Neural cell (in vitro differentiated cells): Measurements from ENCODE around the gene STX1B. TPM values are rescaled to one million over a fixed set of nuclear protein-coding genes. Genes with fewer than 3 reads are reported as not detected.

ENCODE experiments used
- H2AFZ ChIP-seq: fragments of 200-600, 300-800 bp; sonication (generic), shearing (Covaris generic); 2 replicates; pipeline ENCODE4 v1.6.0; 2014; ENCODE audit warnings: low read depth, mild to moderate bottlenecking, antibody characterized with exemption, low read length, moderate library complexity
- H3F3A ChIP-seq: fragments of 200-600 bp; shearing (Covaris generic); 2 replicates; pipeline ENCODE4 v1.6.1; 2016; ENCODE audit warnings: mild to moderate bottlenecking, moderate library complexity, mixed read lengths, antibody characterized with exemption, low read length; ENCODE audit not compliant: insufficient read depth, poor library complexity, severe bottlenecking
- H3K27ac ChIP-seq: fragments of 200-600, 300-800 bp; sonication (generic), shearing (Covaris generic); 2 replicates; pipeline ENCODE4 v1.5.1; 2014; ENCODE audit warnings: mild to moderate bottlenecking, low read length, moderate library complexity
- H3K27me3 ChIP-seq: fragments of 300-800, 200-600 bp; sonication (generic), shearing (Covaris generic); 2 replicates; pipeline ENCODE4 v1.6.0; 2014; ENCODE audit warnings: mild to moderate bottlenecking, low read depth, low read length, moderate library complexity; ENCODE audit not compliant: insufficient read depth
- H3K36me3 ChIP-seq: fragments of 300-800, 200-600 bp; sonication (generic), shearing (Covaris generic); 2 replicates; pipeline ENCODE4 v1.5.1; 2014; ENCODE audit warnings: mild to moderate bottlenecking, antibody characterized with exemption, low read length, moderate library complexity; ENCODE audit not compliant: insufficient read depth
- H3K4me2 ChIP-seq: fragments of 300-800, 200-600 bp; sonication (generic), shearing (Covaris generic); 2 replicates; pipeline ENCODE4 v1.6.0; 2014; ENCODE audit warnings: mild to moderate bottlenecking, low read length
- H3K4me3 ChIP-seq: fragments of 300-800, 200-600 bp; sonication (generic), shearing (Covaris generic); 2 replicates; pipeline ENCODE4 v1.5.1; 2014; ENCODE audit warnings: mild to moderate bottlenecking, low read length, moderate library complexity
- H3K79me2 ChIP-seq: fragments of 200-600 bp; shearing (Covaris generic); replicated peaks from 2 replicates; pipeline ENCODE4 v1.6.0; 2014; ENCODE audit warnings: mild to moderate bottlenecking, low read length, moderate library complexity; ENCODE audit not compliant: insufficient read depth
- H3K9ac ChIP-seq: fragments of 300-800, 200-600 bp; sonication (generic), shearing (Covaris generic); 2 replicates; pipeline ENCODE4 v1.6.1; 2016; ENCODE audit warnings: mild to moderate bottlenecking, low read length, mixed read lengths
- H3K9me2 ChIP-seq: fragments of 200-600 bp; shearing (Covaris generic); 2 replicates; pipeline ENCODE4 v1.6.1; 2016; ENCODE audit warnings: mild to moderate bottlenecking, low read length, mixed read lengths; ENCODE audit not compliant: insufficient read depth
- H3K9me3 ChIP-seq: fragments of 200-600, 300-800 bp; sonication (generic), shearing (Covaris generic); 2 replicates; pipeline ENCODE4 v1.6.1; 2016; ENCODE audit warnings: mild to moderate bottlenecking, mixed run types, low read length, moderate library complexity, mixed read lengths
- H4K20me1 ChIP-seq: fragments of 200-600 bp; shearing (Covaris generic); 2 replicates; pipeline ENCODE4 v1.6.1; 2016; ENCODE audit warnings: mild to moderate bottlenecking, mixed run types; ENCODE audit not compliant: insufficient read depth
- CTCF ChIP-seq: fragments of 450-650 bp; IDR thresholded peaks from 2 replicates; pipeline ENCODE4 v1.5.1; 2014; ENCODE audit warnings: antibody characterized with exemption, mild to moderate bottlenecking, moderate library complexity; ENCODE audit not compliant: poor library complexity, severe bottlenecking
- EP300 ChIP-seq: fragments of 450-650 bp; conservative IDR thresholded peaks from 2 replicates; pipeline ENCODE4 v1.6.1; 2014; ENCODE audit warnings: antibody characterized with exemption, mild to moderate bottlenecking, moderate library complexity; ENCODE audit not compliant: poor library complexity, severe bottlenecking
- EZH2 ChIP-seq: fragments of 200-600, 300-800 bp; shearing (Covaris generic), sonication (generic); IDR thresholded peaks from 2 replicates; pipeline ENCODE4 v1.6.1; 2014; ENCODE audit warnings: antibody characterized with exemption, low read length, borderline replicate concordance, mild to moderate bottlenecking; ENCODE audit not compliant: insufficient read depth, poor library complexity, severe bottlenecking
- MXI1 ChIP-seq: fragments of 450-650 bp; conservative IDR thresholded peaks from 2 replicates; pipeline ENCODE4 v1.6.1; 2014; ENCODE audit warnings: antibody characterized with exemption, mild to moderate bottlenecking; ENCODE audit not compliant: poor library complexity, severe bottlenecking
- POLR2AphosphoS5 ChIP-seq: IDR thresholded peaks from 2 replicates; pipeline ENCODE4 v1.6.1; 2012
- RAD21 ChIP-seq: fragments of 450-650 bp; conservative IDR thresholded peaks from 2 replicates; pipeline ENCODE4 v1.6.1; 2014; ENCODE audit warnings: antibody characterized with exemption, mild to moderate bottlenecking, moderate library complexity
- REST ChIP-seq: IDR thresholded peaks from 2 replicates; pipeline ENCODE4 v1.6.1; 2012; ENCODE audit warnings: borderline replicate concordance
- SMC3 ChIP-seq: fragments of 450-650 bp; conservative IDR thresholded peaks from 2 replicates; pipeline ENCODE4 v1.6.1; 2014; ENCODE audit warnings: antibody characterized with exemption, mild to moderate bottlenecking, moderate library complexity; ENCODE audit not compliant: poor library complexity
- TAF1 ChIP-seq: IDR thresholded peaks from 2 replicates; pipeline ENCODE4 v1.6.1; 2012; ENCODE audit warnings: low read depth
- polyA plus RNA-seq: library from polyadenylated mRNA; depleted of rRNA; stranded (reverse); fragments of >200 nt; gene quantifications from 2 replicates; pipeline ENCODE4 v1.2.3, GENCODE V29; 2014

STX1B gene
- polyA plus RNA-seq, 1 donor from 2014 or later = 4.5 TPM

GRCh38 chr16:30980023-30980371 is 30.4 kb downstream of the STX1B start:
- H3K9ac ChIP-seq = no peak overlapping the region
- H3K4me3 ChIP-seq = no peak overlapping the region
- H3K36me3 ChIP-seq = no peaks in the 10 kb centered on the region
- H3K9me3 ChIP-seq = no peaks in the 10 kb centered on the region
- no peak overlapping the region for H3K4me2 ChIP-seq
- no peak overlapping the region for H3K27ac ChIP-seq
- no peaks in the 10 kb centered on the region for H3F3A ChIP-seq
- H3K27me3 ChIP-seq = no peaks in the 10 kb centered on the region
- H3K9me2 ChIP-seq = no peaks in the 10 kb centered on the region
- no peaks in the 10 kb centered on the region for H4K20me1 ChIP-seq
- H3K79me2 ChIP-seq = no peaks in the 10 kb centered on the region
- TF ChIP-seq TAF1 (no peak), RAD21 (no peak), POLR2AphosphoS5 (no peak), MXI1 (no peak), REST (no peak), CTCF (no peak), EZH2 (no peak), EP300 (no peak), SMC3 (no peak)
- H2AFZ ChIP-seq = no peak overlapping the region

- Histone ChIP-seq H3K4me2 (no peak overlapping the region), H3K27me3 (no peaks in the 10 kb centered on the region), H3K9me2 (no peaks in the 10 kb centered on the region), H3F3A (no peaks in the 10 kb centered on the region), H3K9me3 (no peaks in the 10 kb centered on the region), H3K4me3 (no peak overlapping the region), H3K79me2 (no peaks in the 10 kb centered on the region), H4K20me1 (no peaks in the 10 kb centered on the region), H2AFZ (no peak overlapping the region), H3K27ac (no peak overlapping the region), H3K9ac (no peak overlapping the region), H3K36me3 (no peaks in the 10 kb centered on the region)
- no peak for TF ChIP-seq CTCF
Measured at GRCh38 chr16:30979170-30980022, 31.0 kb downstream of the STX1B start.
